ENCODE data around the gene AGFG1. TPM values are rescaled to one million over a fixed set of nuclear protein-coding genes. Genes with fewer than 3 reads are reported as not detected.
"Not testable (repeated sequence)": the region's sequence is repeated elsewhere in the genome, so short reads cannot be mapped to it uniquely, and the experiment has no call there.

The AGFG1 gene
- total RNA-seq, 1 donor from 2014 or later: 80.5 TPM

GRCh38 chr2:227534714-227535113 is 62.8 kb downstream of the AGFG1 start:
- DNase-seq (ENCODE audit: low spot score): no peak

DNA sequence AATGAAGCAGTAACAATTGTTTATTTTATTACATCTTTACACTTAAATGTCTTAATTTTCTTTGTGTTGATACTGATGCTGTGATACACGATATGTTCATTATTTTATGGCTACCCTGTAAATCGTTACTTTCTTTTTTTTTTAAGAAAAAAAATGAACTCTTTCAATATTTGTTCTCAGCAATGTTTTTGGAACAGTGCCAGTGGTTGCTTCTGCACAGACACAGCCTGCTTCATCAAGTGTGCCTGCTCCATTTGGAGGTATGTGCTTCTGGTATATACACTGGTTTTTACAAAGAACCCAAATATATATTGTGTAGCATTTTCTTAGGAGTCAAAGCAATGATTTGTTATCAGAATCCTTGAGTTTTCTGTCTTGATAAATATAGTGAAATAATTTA is 64.5 kb downstream of the AGFG1 start:
- no peak for DNase-seq (ENCODE audit: low spot score)

DNA sequence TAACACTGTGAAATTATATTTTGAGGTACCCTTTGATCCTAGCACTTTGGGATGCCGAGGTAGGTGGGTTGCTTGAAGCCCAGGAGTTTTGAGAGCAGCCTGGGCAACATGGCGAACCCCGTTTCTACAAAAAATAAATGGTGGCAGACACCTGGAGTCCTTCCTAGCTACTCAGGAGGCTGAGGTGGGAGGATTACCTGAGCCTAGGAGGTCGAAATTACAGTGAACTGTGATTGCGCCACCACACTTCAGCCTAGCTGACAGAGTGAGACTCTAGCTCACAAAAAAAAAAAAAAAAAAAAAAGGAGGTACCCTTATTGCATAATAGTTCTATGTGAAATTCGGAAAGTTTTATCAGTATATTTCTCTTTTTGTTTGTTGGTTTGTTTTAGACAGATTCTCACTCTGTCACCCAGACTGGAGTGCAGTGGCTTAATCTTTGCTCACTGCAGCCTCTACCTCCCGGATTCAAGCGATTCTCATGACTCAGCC is 67.6 kb downstream of the AGFG1 start:
- no peak for DNase-seq (ENCODE audit: low spot score)

DNA sequence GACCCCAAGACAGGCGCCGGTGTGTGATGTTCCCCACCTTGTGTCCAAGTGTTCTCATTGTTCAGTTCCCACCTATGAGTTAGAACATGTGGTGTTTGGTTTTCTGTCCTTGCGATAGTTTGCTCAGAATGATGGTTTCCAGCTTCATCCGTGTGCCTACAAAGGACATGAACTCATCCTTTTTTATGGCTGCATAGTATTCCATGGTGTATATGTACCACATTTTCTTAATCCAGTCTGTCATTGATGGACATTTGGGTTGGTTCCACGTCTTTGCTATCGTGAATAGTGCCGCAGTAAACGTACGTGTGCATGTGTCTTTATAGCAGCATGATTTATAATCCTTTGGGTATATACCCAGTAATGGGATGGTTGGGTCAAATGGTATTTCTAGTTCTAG is 68.4 kb downstream of the AGFG1 start:
- DNase-seq (ENCODE audit: low spot score): not testable (repeated sequence)

- no peak for DNase-seq (ENCODE audit: low spot score)
Observed at GRCh38 chr2:227545990-227546389, 74.0 kb downstream of the AGFG1 start.

DNA sequence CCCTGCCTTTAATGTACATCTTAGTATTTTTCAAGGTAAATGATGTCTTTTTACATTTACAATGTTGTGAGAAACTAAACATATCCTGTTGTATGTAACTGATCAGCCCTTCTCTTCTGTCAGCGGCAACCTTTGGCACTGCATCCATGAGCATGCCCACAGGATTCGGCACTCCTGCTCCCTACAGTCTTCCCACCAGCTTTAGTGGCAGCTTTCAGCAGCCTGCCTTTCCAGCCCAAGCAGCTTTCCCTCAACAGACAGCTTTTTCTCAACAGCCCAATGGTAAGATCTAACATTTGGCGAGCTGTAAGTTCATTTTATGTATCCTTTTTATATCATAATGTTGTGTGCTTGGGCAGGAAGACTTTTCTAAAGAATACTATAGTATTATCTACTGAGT is 79.9 kb downstream of the AGFG1 start:
- no peak for DNase-seq (ENCODE audit: low spot score)

GRCh38 chr2:227562581-227562980 is 90.6 kb downstream of the AGFG1 start:
- no peak for DNase-seq (ENCODE audit: low spot score)

DNA sequence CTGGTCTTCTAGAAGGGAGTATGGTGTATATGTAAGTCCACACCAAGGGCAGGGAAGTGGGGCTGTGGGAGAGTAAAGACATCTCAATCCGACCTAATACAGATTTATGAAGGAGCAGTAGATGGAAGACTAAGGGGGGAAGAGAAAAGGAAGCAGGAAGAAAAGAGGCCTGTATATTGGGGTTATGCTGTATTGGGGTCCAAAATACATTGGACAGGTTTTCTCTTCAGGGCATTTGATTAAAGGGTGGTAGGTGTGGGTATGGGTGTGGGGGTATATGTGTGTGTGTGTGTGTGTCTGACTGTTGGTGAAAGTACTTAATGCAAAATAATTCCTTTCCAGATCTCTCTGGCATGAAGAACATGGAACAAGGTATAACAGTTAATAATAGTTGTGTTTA is 93.1 kb downstream of the AGFG1 start:
- no peak for DNase-seq (ENCODE audit: low spot score)

DNA sequence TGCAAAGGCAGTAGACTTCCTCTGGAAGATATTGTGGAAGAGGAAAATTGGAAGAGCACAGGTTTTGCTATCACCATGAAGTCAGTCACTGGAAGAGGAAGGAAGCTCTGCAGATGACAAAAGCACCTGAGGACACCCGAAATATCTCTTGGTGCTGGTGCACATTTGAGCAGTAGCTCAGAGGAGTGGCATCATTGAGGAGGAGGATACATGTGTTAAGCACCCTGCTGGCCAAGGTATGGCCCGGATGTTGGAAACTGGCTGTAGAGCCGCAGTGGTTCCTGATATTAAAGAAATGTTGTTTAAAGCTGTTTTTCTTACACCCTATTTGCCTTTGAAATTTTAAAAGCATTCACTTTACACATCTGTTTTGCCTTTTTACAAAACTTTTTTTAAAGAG is 94.1 kb downstream of the AGFG1 start:
- DNase-seq (ENCODE audit: low spot score): no peak

DNA sequence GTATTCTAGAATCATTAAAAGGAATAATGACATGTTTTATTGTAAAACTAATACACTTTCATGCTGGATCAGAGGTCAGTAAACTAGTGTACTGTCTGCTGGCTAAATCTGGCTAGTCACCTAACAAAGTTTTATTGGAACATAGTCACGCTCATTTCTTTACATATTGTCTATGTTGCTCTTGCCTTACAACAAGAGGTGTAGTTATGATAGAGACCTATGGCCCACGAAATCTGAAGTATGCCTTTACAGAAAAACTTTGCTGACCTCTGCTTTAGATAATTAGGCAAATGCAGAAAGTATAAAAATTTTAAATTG is 96.9 kb downstream of the AGFG1 start:
- no peak for DNase-seq (ENCODE audit: low spot score)

DNA sequence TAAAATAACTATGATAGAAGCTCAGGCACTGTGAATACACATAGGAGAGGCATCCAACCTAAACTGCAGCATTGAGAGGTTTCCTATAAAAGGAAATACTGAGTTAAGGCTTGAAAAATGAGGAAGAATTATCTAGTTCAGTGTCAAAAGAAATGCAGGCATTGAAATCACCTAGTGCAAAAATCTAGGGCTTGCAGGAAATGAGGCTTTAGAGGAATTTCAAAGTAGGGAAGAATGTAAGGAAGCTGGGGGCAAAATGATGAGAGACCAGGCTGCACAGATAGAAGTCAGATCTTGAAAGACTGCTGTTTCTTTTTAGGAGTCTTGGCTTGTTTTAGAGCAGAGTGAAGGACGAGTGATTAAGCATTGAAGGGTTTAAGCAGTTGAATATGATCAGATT is 98.7 kb downstream of the AGFG1 start:
- DNase-seq (ENCODE audit: low spot score): no peak

DNA sequence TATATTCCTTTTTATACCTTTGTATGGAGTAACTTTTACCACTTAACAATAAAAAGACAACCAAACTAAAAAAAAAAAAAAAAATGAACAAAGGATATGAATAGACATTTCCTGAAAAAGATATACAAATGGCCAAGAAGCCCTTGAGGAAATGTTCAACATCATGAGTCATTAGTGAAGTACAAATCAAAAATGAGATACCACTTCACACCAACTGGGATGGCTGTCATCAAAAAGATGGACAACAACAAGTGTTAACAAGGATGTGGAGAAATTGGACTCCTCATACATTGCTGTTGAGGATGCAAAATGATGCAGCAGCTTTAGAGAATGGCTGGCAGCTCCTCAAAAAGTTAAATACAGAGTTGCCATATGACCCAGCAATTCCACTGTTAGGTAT is 104.2 kb downstream of the AGFG1 start:
- no peak for DNase-seq (ENCODE audit: low spot score)

GRCh38 chr2:227576812-227577211 is 104.9 kb downstream of the AGFG1 start:
- DNase-seq (ENCODE audit: low spot score): no peak

GRCh38 chr2:227577555-227577954 is 105.6 kb downstream of the AGFG1 start:
- no peak for DNase-seq (ENCODE audit: low spot score)

GRCh38 chr2:227578642-227579041 is 106.7 kb downstream of the AGFG1 start:
- DNase-seq (ENCODE audit: low spot score): no peak

GRCh38 chr2:227579791-227580190 is 107.8 kb downstream of the AGFG1 start:
- no peak for DNase-seq (ENCODE audit: low spot score)

DNA sequence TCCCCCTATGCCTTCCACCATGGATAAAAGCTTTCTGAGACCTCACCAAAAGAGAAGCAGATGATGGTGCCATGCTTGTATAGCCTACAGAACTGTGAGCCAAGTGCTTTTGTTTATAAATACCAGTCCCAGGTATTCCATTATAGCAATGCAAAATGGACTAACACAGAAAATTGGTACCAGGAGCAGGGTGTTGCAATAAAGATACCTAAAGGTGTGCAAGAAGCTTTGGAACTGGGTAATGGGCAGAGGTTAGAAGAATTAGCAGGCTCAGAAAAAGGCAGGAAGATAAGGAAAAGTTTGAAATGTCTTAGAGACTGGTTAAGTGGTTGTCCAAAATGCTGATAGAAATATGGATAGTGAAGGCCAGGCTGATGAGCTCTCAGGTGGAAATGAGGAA is 110.4 kb downstream of the AGFG1 start:
- no peak for DNase-seq (ENCODE audit: low spot score)

DNA sequence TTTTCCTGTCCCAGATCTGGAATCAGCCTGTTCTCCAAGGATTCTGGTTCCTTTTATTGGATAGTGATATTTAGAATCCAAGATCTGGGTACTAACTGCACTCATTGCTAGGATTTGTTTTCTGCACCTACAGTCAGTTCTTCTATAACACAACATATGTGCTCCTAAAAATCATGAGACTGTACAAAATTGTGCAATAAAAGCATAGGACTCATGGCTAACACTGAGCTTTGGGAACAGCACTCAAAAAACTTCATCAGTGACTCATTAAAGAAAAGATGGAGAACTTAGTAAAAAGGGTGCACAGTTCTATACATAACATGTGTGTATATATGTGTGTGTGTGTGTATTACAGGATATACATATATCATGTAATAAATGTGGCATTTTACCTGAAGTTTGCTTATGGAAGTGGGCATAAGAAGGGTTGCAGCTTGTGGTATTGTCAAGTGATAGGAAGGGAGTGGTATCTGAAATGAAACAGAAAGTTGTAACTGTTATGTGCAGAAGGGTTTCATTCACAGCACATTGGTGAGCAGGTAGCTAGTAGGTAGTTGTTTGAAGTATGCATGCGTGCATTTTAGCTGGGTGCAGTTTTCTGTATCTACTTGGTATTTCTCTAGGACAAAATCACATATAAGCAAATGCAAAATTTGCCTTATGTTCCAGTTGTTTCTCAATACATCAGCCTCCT is 120.9 kb downstream of the AGFG1 start:
- DNase-seq (ENCODE audit: low spot score): no peak

- DNase-seq (ENCODE audit: low spot score): no peak
Observed at GRCh38 chr2:227595797-227596196, 123.8 kb downstream of the AGFG1 start.

- no peak for DNase-seq (ENCODE audit: low spot score)
Observed at GRCh38 chr2:227597036-227597435, 125.1 kb downstream of the AGFG1 start.

- no peak for DNase-seq (ENCODE audit: low spot score)
Observed at GRCh38 chr2:227597998-227598397, 126.0 kb downstream of the AGFG1 start.

DNA sequence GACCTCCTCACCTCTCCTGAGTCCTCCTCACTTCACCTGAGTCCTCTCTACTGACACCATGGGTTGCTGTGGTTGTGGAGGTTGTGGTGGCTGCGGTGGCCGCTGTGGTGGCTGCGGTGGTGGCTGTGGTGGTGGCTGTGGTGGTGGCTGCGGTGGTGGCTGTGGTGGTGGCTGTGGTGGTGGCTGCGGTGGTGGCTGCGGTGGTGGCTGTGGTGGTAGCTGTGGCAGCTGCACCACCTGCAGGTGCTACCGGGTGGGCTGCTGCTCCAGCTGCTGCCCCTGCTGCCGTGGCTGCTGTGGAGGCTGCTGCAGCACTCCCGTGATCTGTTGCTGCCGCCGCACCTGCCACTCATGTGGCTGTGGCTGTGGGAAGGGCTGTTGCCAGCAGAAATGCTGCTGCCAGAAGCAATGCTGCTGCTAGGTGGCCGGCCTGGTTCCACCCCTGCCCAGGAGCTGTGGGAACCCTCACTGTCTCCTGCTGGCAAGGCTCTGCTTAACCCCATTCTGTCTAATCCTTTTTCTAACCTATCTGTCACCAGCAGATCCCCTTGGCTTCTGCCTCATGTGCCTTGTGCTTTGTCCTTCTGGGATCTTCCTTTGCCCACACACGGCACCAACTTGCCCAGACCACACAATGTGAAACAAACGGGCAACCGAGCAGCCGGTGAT is 127.0 kb downstream of the AGFG1 start, which contains the start of gene SCYGR2:
SCYGR2 (plus strand) TSS at position 59 of the 669 bp plus-strand sequence; CDS start at position 59, 0 bp downstream.
- not testable (repeated sequence) for DNase-seq (ENCODE audit: low spot score)

- no peak for DNase-seq (ENCODE audit: low spot score)
Observed at GRCh38 chr2:227602358-227602757, 130.4 kb downstream of the AGFG1 start.

DNA sequence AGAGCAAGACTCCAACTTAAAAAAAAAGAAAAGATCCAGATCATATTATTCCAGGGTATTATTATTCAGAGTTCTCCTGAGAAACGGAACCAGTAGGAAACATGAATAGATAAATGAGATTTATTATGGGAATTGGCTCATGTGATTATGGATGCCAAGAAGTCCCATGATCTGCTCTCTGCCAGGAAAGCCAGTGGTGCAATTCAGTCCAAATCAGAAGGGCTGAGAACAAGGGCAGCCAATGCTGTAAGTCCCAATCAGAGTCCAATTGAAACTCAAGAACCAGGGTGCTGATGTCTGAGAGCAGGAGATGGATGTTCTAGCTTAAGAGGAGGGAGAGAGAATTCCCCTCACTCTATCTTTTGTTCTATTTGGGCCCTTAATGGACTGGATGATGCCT is 134.5 kb downstream of the AGFG1 start:
- DNase-seq (ENCODE audit: low spot score): no peak

Data from ureter (tissue), 1 donor.